Stimulated activated CD4-positive, alpha-beta T cell treated with anti-CD3 and anti-CD28 coated beads, Interleukin-1b, Interleukin-23, amount 100 ng/mL, for 48 hours (primary cell): ENCODE data around the gene HTR2A.
"Not testable (repeated sequence)": the region's sequence is repeated elsewhere in the genome, so short reads cannot be mapped to it uniquely, and the experiment has no call there.

Experiments
- DNase-seq: peaks from one replicate; pipeline ENCODE4 v3.0.0-alpha.2; 2020

HTR2A gene

DNA sequence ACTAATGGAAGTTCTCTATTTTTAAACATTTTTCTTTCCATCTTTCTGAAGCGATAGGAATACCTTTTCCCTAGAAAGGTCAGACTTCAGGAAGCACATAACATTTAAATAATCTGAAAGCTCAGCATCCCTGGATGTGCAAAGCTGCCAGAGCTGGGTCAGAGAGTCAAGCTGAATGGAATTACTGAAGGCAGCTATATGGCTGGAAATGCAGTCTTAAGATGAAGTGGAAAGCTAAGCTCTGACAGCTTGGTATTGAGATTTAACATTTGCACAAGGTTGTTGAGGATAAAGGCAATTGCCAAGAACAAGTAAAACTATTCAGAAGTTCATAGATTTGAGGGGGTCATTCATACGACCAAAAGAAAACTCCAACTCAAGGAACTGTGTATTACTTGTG, 28.8 kb downstream of the HTR2A start:
- no peak for DNase-seq

GRCh38 chr13:46866150-46866549, 30.7 kb downstream of the HTR2A start:
- no peak for DNase-seq

- no peak for DNase-seq
Measured at GRCh38 chr13:46864941-46865340, 31.9 kb downstream of the HTR2A start.

- no peak for DNase-seq
Measured at GRCh38 chr13:46861959-46862358, 34.9 kb downstream of the HTR2A start.

DNA sequence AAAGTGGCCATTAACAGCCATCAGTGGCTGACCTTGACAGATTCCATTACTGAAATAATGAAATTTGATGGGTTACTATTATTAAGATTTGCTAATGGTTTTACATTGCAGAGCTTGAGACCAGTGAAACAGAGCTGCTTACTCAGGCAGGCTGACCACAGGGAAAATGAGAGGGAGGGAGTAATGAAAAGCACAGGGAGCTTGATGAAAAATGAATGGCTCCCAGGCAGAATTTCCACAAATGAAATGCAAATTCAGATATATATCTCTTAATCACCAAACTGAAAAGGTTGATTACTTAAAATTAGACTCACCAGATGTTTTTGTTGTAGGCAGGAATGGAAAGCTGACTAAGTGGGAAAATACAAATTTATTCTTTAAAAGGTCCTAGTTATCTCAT, 36.1 kb downstream of the HTR2A start:
- no peak for DNase-seq

- DNase-seq = no peak
Measured at GRCh38 chr13:46858776-46859175, 38.1 kb downstream of the HTR2A start.

DNA sequence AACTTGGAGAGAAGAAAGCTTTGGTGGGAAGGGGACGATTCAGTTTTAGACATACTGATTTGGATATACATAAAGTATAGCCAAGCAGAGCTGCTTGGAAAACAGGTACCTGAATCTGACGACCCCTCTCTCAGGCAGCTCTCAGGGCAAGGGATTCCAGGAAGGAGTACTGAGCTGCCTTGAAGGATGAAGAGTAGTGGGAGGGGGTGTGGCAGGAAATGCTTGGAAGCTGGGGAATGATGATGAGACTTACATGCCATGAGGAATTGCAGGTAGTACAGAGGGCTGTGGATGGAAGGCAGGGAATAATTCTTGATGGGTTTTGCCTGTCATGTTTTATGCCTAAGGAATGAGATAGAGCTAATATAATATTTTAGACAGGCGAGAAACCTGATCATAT, 38.7 kb downstream of the HTR2A start:
- DNase-seq = no peak

- DNase-seq = no peak
Measured at GRCh38 chr13:46855664-46856063, 41.2 kb downstream of the HTR2A start.

- DNase-seq = no peak
Measured at GRCh38 chr13:46855166-46855565, 41.7 kb downstream of the HTR2A start.

DNA sequence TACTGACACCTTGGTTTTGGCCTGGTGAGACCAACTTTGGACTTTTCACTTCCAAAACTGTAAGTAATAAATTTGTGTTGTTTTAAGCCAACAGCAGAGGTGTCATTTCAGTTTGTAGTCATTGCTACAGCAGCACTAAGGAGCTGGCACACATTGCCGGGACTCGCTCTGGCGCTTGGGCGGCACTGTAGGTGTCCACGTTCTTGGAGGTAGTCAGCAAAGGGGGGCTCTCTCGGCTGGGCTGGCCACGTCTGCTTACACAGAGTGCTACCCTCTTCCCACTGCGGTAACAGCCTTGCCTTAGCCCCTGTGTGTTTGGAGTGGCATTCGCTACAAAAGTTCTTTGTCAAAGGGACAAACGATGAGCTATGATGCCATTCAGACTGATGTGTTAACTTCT, 44.7 kb downstream of the HTR2A start:
- no peak for DNase-seq

- no peak for DNase-seq
Measured at GRCh38 chr13:46850214-46850613, 46.6 kb downstream of the HTR2A start.

GRCh38 chr13:46846726-46847125, 50.1 kb downstream of the HTR2A start:
- no peak for DNase-seq

DNA sequence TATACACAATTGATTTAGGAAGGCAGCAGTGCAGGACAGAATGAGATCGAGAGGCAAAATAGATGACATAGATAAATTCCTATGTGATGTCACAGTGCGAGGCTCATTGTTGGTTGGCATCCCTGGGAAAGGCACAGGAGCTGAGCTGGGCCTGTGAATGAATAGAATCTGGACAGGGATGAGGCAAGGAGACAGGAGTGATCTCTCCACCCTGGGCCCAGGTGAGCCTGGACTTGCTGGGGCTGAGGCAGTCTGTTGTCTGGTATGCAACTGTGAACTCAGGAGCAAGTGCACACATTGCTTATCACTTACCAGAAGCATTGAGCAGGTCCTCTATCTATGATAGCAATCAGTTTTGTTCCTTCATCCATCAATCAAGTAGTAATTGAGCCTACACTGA, 51.7 kb downstream of the HTR2A start:
- DNase-seq = no peak

DNA sequence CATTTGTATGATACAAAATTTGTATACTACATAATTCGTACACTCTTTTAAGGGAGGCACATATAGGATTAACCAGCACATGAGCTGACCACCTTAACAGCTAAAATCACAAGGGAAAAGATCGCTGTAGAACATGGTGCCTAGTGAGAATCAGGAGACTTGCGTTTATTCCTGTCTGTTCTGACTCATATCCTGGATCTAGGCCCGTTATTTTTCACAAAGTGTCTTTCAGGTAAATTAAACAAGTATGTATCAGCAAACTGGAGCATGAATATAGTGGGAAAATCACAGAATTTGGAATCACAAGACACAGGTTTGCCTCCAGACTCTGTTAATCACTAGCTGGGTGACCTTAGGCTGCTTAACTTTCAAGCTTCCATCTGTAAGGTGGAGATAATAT, 52.4 kb downstream of the HTR2A start:
- DNase-seq = no peak

- no peak for DNase-seq
Measured at GRCh38 chr13:46839399-46839798, 57.5 kb downstream of the HTR2A start.

DNA sequence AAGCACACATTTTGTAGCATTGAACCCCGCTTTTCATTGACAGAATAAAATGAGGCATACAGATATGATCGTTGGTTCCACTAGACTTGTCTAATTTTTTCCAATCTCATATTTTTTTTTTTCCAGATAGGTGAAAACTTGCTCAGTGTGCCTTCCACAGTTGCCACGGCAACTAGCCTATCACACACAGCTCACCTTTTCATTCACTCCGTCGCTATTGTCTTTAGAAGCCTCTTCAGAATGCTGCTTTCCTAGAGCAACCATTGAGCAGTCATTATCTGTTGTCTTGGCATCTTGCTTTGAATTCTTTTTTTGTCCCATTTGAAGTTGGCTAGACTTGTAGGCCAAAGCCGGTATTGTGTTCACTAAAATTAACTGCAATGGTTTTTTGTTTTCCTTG, 62.2 kb downstream of the HTR2A start:
- no peak for DNase-seq

- DNase-seq = peak; percentile 3
Measured at GRCh38 chr13:46831588-46832194, 65.2 kb downstream of the HTR2A start.

DNA sequence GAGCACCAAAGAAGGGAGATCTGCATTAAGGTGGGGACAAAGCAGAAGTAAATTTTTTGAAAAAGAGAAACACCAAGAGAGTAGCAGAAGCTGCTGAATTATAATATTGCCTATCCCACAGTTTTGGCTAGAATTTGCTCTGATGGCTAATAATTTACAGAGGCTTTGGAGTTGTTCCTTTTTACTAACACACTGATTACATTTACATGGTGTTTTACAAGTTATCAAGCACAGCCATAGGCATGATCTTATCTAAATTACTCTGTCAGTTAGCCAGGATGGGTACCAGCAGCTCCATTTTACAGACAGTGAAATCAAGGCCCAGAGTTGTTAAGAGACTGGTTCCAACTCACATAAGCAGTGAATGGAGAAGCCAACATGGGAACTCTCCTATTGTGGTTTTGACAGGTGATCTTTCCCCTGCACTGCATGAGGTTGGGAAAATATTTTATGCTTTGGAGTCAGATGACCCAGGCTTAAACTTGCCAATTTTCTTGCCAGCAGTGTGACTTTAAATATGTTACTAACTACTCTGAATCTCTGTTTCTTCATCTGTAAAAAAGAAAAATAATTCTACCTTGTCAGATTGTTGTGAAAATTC, 66.3 kb downstream of the HTR2A start:
- DNase-seq = no peak

DNA sequence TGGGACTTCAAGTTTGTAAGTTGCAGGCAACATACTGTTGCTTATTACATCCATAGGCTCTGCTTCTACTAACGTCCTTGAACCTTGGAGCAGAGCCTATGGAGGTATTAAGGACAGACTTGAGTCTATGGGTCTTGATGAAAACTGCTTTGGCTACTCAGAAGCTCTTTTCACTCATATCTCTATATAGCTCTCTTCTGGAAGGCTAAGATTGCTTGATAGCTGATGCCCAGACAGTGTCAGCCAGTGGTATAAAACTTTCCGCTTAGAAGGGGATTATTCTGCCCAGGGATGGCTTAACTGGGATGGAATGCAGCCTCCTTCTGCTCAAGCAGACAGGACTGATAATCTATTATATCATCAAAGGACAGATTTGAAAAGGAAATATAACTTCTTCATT, 74.3 kb downstream of the HTR2A start:
- no peak for DNase-seq

- no peak for DNase-seq
Measured at GRCh38 chr13:46817838-46818476, 78.9 kb downstream of the HTR2A start.

DNA sequence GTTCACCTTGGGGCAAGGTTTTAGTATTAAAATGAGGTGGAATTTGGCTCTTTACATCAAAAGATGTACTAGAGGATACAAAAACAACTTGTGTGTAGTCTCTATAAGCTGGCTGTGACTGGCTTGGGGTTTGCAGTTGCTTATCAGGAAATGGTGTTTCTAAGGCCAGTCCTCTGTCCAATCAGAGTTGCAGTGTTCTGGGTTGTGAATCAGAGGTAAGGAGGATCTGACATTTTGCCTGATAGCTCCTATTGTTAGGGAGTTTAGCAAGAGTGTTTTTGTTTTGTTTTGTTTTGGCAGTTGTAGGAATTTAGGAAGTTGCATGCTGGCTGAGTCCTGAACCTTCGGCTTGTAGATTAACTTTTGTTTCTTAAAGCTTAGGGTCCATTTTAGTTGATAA, 79.8 kb downstream of the HTR2A start:
- DNase-seq = no peak

DNA sequence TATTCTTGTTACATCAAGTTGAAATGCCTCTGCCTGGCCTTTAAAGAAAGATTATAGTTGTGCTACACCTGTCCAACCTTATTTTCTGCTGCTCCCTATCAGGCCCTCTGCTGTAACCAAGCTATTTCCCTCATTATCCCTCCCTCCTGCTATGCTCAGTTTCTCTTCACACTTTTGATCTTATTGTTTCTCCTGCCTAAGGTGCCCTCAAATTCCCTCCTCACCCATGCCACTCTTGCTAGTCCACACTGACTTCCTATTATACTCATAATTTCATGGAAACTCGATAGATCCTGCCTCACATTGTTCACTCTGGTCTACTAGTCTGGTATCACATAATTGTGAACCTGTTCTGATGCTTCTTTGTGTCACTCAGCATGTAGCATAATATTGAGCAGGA, 80.5 kb downstream of the HTR2A start:
- no peak for DNase-seq

GRCh38 chr13:46812301-46812797, 84.5 kb downstream of the HTR2A start:
- DNase-seq = no peak

DNA sequence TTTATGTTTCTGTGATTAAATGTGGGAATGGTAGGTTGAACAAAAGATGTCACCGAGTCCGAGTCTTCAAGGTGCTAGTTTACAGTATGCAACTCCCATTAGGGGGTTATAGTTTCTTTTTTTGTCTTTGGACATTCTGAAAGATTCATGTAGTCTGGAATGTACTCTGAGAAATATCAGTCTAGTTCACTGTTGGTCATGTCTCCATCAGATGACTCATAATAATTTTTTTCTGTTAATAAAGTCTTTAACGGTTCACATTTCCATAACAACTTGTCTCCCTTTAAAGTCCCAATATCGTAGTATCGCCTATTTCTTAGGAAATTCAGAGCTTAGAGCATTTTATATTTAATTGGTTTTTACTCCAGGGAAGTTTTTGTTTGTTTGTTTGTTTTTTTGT, 86.4 kb downstream of the HTR2A start:
- no peak for DNase-seq

GRCh38 chr13:46804921-46805320, 91.9 kb downstream of the HTR2A start:
- DNase-seq = not testable (repeated sequence)
